HG03280 (cell line): ENCODE measurements around the gene LRP8.

ENCODE experiments used
- ATAC-seq: cut with Tn5 transposase; IDR thresholded peaks from one replicate; pipeline ENCODE4 v1.9.1; 2021; ENCODE audit warnings: mild to moderate bottlenecking, moderate library complexity; ENCODE audit not compliant: unreplicated experiment

LRP8 gene

GRCh38 chr1:53341521-53341895 lies 13.6 kb upstream of the LRP8 start:
- no peak for ATAC-seq

- no peak for ATAC-seq
Measured at GRCh38 chr1:53340660-53341520, 13.0 kb upstream of the LRP8 start.

- no peak for ATAC-seq
Measured at GRCh38 chr1:53339736-53340635, 12.1 kb upstream of the LRP8 start.

DNA sequence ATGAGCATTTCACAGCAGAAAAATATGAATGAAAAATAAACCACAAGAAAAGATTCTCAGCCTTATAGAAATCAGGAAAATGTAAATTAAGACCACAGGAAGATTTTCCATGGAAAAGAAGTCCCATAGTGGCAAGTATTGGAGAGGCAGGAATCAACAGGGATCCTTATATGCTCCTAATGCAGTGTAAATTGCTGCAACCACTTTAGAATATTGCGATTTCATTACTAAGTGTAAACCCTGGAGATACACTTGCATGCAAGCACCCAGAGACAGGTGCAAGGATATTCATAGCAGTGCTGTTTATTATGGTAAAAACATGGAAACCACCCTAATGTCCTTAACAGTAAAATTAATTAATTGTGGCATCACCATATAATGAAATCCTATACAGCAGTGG lies 10.6 kb upstream of the LRP8 start:
- ATAC-seq: no peak

GRCh38 chr1:53337499-53337898 lies 9.6 kb upstream of the LRP8 start:
- ATAC-seq: no peak

- no peak for ATAC-seq
Measured at GRCh38 chr1:53336146-53336545, 8.3 kb upstream of the LRP8 start.

- ATAC-seq: no peak
Measured at GRCh38 chr1:53335661-53336060, 7.8 kb upstream of the LRP8 start.

DNA sequence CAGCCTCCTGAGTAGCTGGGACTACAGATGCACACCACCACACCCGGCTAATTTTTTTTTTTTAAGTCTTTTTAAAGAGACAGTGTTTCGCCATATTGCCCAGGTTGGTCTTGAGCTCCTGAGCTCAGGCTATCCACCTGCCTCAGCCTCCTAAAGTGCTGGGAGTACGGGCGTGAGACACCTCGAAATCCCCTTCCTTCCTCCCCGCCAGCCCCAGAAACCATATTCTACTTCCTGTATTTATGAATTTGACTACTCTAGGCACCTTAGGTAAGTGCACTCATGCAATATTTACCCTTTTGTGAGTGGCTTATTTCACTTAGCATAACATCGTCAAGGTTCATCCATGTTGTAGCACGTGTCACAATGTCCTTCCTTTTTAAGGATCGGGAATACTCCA lies 6.9 kb upstream of the LRP8 start:
- no peak for ATAC-seq

DNA sequence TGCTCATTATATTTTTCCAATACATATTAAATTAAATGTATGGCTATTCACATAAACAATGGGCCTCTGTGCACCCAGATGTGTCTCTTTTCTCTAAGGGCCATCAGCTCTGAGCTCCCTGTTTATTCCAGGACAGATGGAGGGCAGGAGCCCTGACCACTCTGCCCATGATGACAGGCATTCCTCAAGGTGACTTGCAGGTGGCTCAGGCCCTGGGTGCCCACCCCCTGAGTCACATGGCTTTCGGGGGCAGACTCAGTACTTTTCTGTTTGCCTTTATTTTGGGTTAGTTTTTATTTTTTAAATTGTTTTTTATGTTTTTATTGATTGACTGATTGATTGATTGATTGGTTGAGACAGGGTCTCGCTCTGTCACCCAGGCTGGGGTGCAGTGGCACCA lies 6.4 kb upstream of the LRP8 start:
- ATAC-seq: no peak

GRCh38 chr1:53332833-53333232 lies 5.0 kb upstream of the LRP8 start:
- no peak for ATAC-seq

- ATAC-seq: no peak
Measured at GRCh38 chr1:53332186-53332564, 4.3 kb upstream of the LRP8 start.

GRCh38 chr1:53331446-53332185 lies 3.7 kb upstream of the LRP8 start:
- ATAC-seq: no peak

DNA sequence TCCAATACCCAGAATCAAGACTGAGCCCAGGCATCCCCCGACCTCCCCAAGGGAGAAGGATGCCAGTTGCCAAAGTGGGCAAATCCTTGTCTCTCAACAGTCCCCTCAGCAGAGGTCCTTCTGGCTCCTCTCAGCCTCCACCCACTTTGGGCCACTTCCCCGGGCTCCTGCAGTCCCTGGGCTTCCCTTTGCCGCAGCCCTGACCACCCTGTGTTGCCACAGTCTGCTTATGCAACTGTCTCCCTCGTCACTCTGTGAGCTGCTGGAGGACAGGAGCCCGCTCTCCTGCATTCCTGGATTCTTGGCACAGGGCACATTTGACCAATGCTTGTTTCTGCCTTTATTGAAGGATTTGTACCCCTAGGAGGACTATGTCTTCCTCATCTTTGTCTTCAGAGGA lies 2.9 kb upstream of the LRP8 start:
- no peak for ATAC-seq

- no peak for ATAC-seq
Measured at GRCh38 chr1:53328541-53329499, 950 bp upstream of the LRP8 start.

DNA sequence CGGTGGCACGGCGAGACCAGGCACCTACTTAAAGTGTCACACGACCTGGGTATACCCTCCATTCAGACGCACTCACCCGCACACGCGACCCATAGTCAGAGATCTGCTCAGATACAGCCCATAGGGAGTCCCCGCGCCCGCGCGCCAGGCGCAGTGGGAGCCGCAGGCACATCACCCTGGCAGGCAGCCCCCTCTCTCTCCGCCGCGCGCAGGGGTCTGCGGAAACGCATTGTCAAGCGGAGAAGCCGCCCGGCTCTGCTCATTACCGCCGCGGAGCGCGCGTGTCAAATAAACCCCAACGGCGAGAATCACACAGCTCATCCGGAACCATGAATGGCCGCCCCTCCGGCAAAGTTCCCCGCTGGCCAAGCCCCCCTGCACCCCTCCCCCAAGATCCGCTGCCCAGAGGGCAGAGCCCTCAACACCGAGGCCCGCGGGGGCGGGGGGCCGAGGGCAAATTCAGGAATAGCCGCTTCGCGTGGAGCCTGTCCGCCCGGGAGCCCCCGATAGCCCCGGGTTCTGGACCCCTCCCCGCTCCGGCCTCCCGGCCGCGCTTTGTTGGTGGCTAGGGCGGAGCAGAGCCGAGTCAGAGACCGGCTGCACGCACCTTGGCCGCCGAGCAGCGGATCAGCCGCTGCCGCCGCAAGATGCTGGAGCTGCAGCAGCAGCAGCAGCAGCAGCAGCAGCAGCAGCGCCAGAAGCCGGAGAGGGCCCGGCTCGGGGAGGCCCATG lies 522 bp downstream of the LRP8 start:
- peak; percentile 9 for ATAC-seq

DNA sequence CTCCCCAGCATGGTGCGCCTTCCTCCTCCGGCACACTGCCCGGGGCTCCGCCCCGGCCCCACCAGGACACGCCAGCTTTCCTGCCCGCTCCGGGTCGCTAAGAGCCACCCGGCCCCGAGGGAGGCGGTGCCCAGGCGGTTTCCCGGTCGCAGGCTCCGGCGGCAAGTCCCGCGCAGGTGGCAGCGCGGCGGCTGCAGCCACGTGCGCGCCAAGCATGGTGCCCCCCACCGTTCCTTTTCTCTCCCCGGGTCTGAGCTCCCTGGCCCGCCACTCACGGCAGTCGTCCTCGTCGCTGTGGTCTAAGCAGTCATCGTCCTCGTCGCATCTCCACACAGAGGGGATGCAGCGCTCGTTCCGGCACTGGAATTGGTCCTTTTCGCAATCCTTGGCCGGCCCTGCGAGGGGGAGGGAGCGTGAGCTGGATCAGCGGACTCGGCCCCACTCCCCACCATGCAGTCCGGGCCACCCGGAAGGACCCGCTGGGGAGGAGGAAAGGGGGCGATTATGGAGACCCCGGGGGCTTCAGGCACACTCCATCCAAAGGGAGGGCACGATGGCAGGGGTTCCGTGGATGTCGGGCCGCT lies 1.2 kb downstream of the LRP8 start:
- peak; percentile 18 for ATAC-seq

DNA sequence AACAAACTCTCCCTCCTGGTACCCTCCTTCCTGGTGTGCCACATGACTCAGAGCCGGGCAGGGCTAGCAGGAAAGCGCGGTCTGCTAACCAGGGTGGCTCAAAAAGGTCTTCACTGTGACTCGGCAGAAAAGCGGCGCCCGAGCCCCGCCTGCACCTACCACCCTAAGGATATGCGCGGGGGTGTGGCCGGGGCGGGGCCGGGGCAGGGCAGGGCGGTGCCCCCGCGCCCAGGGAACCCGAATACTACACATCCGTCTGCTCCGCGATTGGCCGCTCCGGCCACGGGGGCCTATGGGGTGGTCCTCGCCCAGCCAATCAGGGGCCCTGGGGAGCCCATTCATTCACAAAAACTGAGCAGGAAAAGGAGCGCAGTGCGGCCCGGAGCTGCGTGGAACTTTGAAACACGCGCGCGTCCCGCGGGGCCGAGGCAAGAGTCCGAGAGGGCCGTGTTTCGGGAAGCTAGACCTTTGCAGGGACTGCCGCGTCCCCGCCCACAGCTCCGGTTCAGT lies 1.7 kb downstream of the LRP8 start:
- ATAC-seq: peak; percentile 83

GRCh38 chr1:53325326-53326087 lies 2.4 kb downstream of the LRP8 start:
- no peak for ATAC-seq
